Duodenal mucosa (tissue), 2 donors: ENCODE measurements around the gene KRTAP12-1.

Experiments used
- H3K27ac ChIP-seq: one replicate; pipeline ENCODE4 v1.7.0; 2013; ENCODE audit warnings: low read depth, low read length
- H3K27me3 ChIP-seq, 2 donors: one replicate each; pipeline ENCODE4 v1.7.0; 2013; ENCODE audit warnings: low read length in 2 of 2, control low read depth in 1 of 2; ENCODE audit not compliant: insufficient read depth in 2 of 2, control insufficient read depth in 1 of 2
- H3K36me3 ChIP-seq, 2 donors: one replicate each; pipeline ENCODE4 v1.7.0; 2013; ENCODE audit warnings: low read length in 2 of 2, control low read depth in 1 of 2; ENCODE audit not compliant: insufficient read depth in 2 of 2, control insufficient read depth in 1 of 2
- H3K4me1 ChIP-seq, 2 donors: one replicate each; pipeline ENCODE4 v1.7.0; 2013; ENCODE audit warnings: low read length in 2 of 2, control low read depth in 1 of 2; ENCODE audit not compliant: insufficient read depth in 2 of 2, control insufficient read depth in 1 of 2
- H3K4me3 ChIP-seq, 2 donors: one replicate each; pipeline ENCODE4 v1.7.0; 2013; ENCODE audit warnings: low read length in 2 of 2, low read depth in 1 of 2
- H3K9ac ChIP-seq, 2 donors: one replicate each; pipeline ENCODE4 v1.7.0; 2013; ENCODE audit warnings: low read length in 2 of 2, low read depth in 1 of 2
- H3K9me3 ChIP-seq, 2 donors: one replicate each; pipeline ENCODE4 v1.7.0; 2013; ENCODE audit warnings: low read length in 2 of 2, control low read depth in 1 of 2; ENCODE audit not compliant: control insufficient read depth in 1 of 2

KRTAP12-1 gene

GRCh38 chr21:44681861-44682579 lies at the start of gene KRTAP12-1:
Gene KRTAP12-1 (minus strand): TSS chr21:44682163. CDS start chr21:44682123, 40 bp downstream.
- Histone ChIP-seq H3K27ac (no peak within 1 kb of the TSS), H3K4me3 (no peak within 1 kb of the TSS), H3K4me1 (no peaks in the 10 kb centered on the region), H3K9ac (no peak within 1 kb of the TSS), H3K36me3 (no peaks in the 10 kb centered on the region), H3K9me3 (no peaks in the 10 kb centered on the region), H3K27me3 (peaks cover 3 to 6% of the 10 kb centered on the region in 2 donors)

- Histone ChIP-seq H3K27ac (no peak overlapping the region), H3K4me1 (no peaks in the 10 kb centered on the region), H3K9ac (no peak overlapping the region), H3K27me3 (peaks cover 0 to 12% of the 10 kb centered on the region in 2 donors), H3K36me3 (no peaks in the 10 kb centered on the region), H3K9me3 (no peaks in the 10 kb centered on the region), H3K4me3 (no peak overlapping the region)
Observed at GRCh38 chr21:44730951-44731579, 49.1 kb upstream of the KRTAP12-1 start.

- H3K9ac ChIP-seq = no peak overlapping the region
- peaks cover 0 to 18% of the 10 kb centered on the region in 2 donors for H3K27me3 ChIP-seq
- H3K4me3 ChIP-seq = no peak overlapping the region
- no peaks in the 10 kb centered on the region for H3K9me3 ChIP-seq
- no peaks in the 10 kb centered on the region for H3K4me1 ChIP-seq
- no peak overlapping the region for H3K27ac ChIP-seq
- H3K36me3 ChIP-seq = no peaks in the 10 kb centered on the region
Observed at GRCh38 chr21:44730028-44730395, 48.0 kb upstream of the KRTAP12-1 start.

- H3K27ac ChIP-seq = no peak overlapping the region
- no peak overlapping the region for H3K9ac ChIP-seq
- H3K4me3 ChIP-seq = no peak overlapping the region
- H3K36me3 ChIP-seq = no peaks in the 10 kb centered on the region
- peaks cover 0 to 18% of the 10 kb centered on the region in 2 donors for H3K27me3 ChIP-seq
- no peaks in the 10 kb centered on the region for H3K9me3 ChIP-seq
- no peaks in the 10 kb centered on the region for H3K4me1 ChIP-seq
Observed at GRCh38 chr21:44729336-44730027, 47.5 kb upstream of the KRTAP12-1 start.

GRCh38 chr21:44728716-44729115 lies 46.8 kb upstream of the KRTAP12-1 start:
- H3K27me3 ChIP-seq = peaks cover 6 to 23% of the 10 kb centered on the region in 2 donors
- no peaks in the 10 kb centered on the region for H3K4me1 ChIP-seq
- no peak overlapping the region for H3K4me3 ChIP-seq
- no peak overlapping the region for H3K27ac ChIP-seq
- no peaks in the 10 kb centered on the region for H3K9me3 ChIP-seq
- H3K36me3 ChIP-seq = no peaks in the 10 kb centered on the region
- no peak overlapping the region for H3K9ac ChIP-seq

- Histone ChIP-seq H3K4me3 (no peak overlapping the region), H3K27me3 (peaks cover 15 to 32% of the 10 kb centered on the region in 2 donors), H3K9me3 (no peaks in the 10 kb centered on the region), H3K9ac (no peak overlapping the region), H3K36me3 (no peaks in the 10 kb centered on the region), H3K27ac (no peak overlapping the region), H3K4me1 (no peaks in the 10 kb centered on the region)
Observed at GRCh38 chr21:44727757-44728156, 45.8 kb upstream of the KRTAP12-1 start.

- Histone ChIP-seq H3K4me1 (no peaks in the 10 kb centered on the region), H3K4me3 (no peak overlapping the region)
Observed at GRCh38 chr21:44727321-44727720, 45.4 kb upstream of the KRTAP12-1 start.

GRCh38 chr21:44726826-44727225 lies 44.9 kb upstream of the KRTAP12-1 start:
- Histone ChIP-seq H3K4me3 (no peak overlapping the region), H3K36me3 (no peaks in the 10 kb centered on the region), H3K9me3 (no peaks in the 10 kb centered on the region), H3K9ac (no peak overlapping the region), H3K27me3 (peaks cover 19 to 30% of the 10 kb centered on the region in 2 donors), H3K4me1 (no peaks in the 10 kb centered on the region), H3K27ac (no peak overlapping the region)

More at GRCh38 chr21:44727321-44727720, 45.4 kb upstream of the KRTAP12-1 start:
- Histone ChIP-seq H3K9me3 (no peaks in the 10 kb centered on the region), H3K36me3 (no peaks in the 10 kb centered on the region), H3K9ac (no peak overlapping the region), H3K27ac (no peak overlapping the region), H3K27me3 (peaks cover 19 to 34% of the 10 kb centered on the region in 2 donors)

- no peak overlapping the region for H3K4me3 ChIP-seq
- no peak overlapping the region for H3K27ac ChIP-seq
- no peaks in the 10 kb centered on the region for H3K9me3 ChIP-seq
- H3K9ac ChIP-seq = no peak overlapping the region
- no peaks in the 10 kb centered on the region for H3K36me3 ChIP-seq
- H3K4me1 ChIP-seq = no peaks in the 10 kb centered on the region
- peaks cover 19 to 30% of the 10 kb centered on the region in 2 donors for H3K27me3 ChIP-seq
Observed at GRCh38 chr21:44724926-44725325, 43.0 kb upstream of the KRTAP12-1 start.

- Histone ChIP-seq H3K4me1 (no peaks in the 10 kb centered on the region), H3K27me3 (peaks cover 19 to 30% of the 10 kb centered on the region in 2 donors), H3K27ac (no peak overlapping the region), H3K9me3 (no peaks in the 10 kb centered on the region), H3K36me3 (no peaks in the 10 kb centered on the region), H3K4me3 (no peak overlapping the region), H3K9ac (no peak overlapping the region)
Observed at GRCh38 chr21:44724196-44724595, 42.2 kb upstream of the KRTAP12-1 start.
